Gastroesophageal sphincter (tissue), 3 donors: ENCODE results near the gene SUPV3L1.

Source experiments
- POLR2A ChIP-seq, 2 donors: fragments of 450-650 bp; IDR thresholded peaks; one replicate each; pipeline ENCODE4 v1.6.1; 2017; ENCODE audit warnings: antibody characterized with exemption in 2 of 2, mild to moderate bottlenecking in 2 of 2, moderate library complexity in 1 of 2
- POLR2AphosphoS5 ChIP-seq: sonication (generic); formaldehyde crosslinking; IDR thresholded peaks from one replicate; pipeline ENCODE4 v1.6.1; 2017; ENCODE audit warnings: antibody characterized with exemption
- TF ChIP-seq, protein P1 (sequence below), 4 experiments: fragments of 200-600 bp in 2 of 4; fragments of 450-650 bp in 2 of 4; sonication (generic) in 1 of 4; IDR thresholded peaks; one replicate each; pipeline ENCODE4 v1.5.1; 2017 to 2019; ENCODE audit warnings: antibody characterized with exemption in 4 of 4, mild to moderate bottlenecking in 2 of 4, moderate library complexity in 2 of 4

DNA sequence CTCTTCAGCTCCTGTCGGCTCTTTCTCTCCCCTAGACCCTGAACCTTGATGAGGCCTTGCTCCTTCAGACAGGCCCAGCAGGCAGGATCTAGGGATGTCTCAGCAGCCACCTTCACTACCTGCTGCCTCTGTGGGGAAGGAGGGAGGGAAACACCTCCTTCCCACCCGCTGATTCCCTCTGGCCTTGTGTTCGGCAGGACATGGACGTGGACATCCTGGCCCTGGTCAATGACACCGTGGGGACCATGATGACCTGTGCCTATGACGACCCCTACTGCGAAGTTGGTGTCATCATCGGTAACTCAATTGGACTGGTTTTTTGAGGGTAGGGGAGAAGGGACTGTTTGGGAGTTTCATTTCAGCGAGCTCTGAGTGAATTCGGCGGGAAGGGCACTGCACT lies 60.4 kb downstream of the SUPV3L1 start:
- TF ChIP-seq, protein P1, sequence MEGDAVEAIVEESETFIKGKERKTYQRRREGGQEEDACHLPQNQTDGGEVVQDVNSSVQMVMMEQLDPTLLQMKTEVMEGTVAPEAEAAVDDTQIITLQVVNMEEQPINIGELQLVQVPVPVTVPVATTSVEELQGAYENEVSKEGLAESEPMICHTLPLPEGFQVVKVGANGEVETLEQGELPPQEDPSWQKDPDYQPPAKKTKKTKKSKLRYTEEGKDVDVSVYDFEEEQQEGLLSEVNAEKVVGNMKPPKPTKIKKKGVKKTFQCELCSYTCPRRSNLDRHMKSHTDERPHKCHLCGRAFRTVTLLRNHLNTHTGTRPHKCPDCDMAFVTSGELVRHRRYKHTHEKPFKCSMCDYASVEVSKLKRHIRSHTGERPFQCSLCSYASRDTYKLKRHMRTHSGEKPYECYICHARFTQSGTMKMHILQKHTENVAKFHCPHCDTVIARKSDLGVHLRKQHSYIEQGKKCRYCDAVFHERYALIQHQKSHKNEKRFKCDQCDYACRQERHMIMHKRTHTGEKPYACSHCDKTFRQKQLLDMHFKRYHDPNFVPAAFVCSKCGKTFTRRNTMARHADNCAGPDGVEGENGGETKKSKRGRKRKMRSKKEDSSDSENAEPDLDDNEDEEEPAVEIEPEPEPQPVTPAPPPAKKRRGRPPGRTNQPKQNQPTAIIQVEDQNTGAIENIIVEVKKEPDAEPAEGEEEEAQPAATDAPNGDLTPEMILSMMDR (IDR thresholded peaks at IDR 0.05) = no peak
- TF ChIP-seq POLR2A (IDR thresholded peaks at IDR 0.05) (no peak), POLR2AphosphoS5 (no peak)
